GM06990 (cell line): Measurements from ENCODE around the gene DNAJC19.

Source experiments
- DNase-seq: peaks from one replicate; pipeline ENCODE4 v3.0.0-alpha.2; 2011; ENCODE audit not compliant: insufficient read length; ENCODE audit errors: extremely low read depth
- H3K27me3 ChIP-seq: replicated peaks from 2 replicates; pipeline ENCODE4 v1.6.0; 2011; ENCODE audit warnings: low read length; ENCODE audit not compliant: control insufficient read depth, insufficient read depth
- H3K36me3 ChIP-seq: 2 replicates; pipeline ENCODE4 v1.5.1; 2011; ENCODE audit warnings: low read length; ENCODE audit not compliant: control insufficient read depth, insufficient read depth
- H3K4me3 ChIP-seq: replicated peaks from 2 replicates; pipeline ENCODE4 v1.5.1; 2011; ENCODE audit warnings: low read depth, mild to moderate bottlenecking, control low read depth, low read length
- TF ChIP-seq, protein P1 (sequence below): IDR thresholded peaks from 2 replicates; pipeline ENCODE4 v1.5.1; 2011; ENCODE audit warnings: low read length, control low read depth, mild to moderate bottlenecking, inconsistent platforms; ENCODE audit not compliant: insufficient read depth, poor library complexity, severe bottlenecking

Gene DNAJC19

DNA sequence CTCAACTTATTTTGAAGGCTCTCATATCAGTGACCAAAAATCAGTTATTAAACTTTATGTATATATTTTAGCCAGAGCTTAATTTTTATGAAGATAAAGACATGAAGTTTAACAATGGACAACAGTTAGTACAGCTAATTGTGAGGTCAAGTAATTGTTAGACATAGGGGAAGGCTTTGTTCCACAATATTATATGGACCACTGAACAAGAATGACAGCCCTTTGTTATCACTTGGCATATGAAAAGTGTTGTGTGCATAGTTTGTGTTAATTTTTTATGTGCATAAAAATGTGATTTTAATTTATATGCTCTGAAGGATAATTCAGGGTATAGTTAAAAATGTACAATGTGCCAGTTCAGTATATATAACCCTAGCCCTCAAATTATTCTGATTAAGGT lies 12.0 kb downstream of the DNAJC19 start:
- no peak for DNase-seq
- no peak overlapping the region for H3K4me3 ChIP-seq
- TF ChIP-seq, protein P1, sequence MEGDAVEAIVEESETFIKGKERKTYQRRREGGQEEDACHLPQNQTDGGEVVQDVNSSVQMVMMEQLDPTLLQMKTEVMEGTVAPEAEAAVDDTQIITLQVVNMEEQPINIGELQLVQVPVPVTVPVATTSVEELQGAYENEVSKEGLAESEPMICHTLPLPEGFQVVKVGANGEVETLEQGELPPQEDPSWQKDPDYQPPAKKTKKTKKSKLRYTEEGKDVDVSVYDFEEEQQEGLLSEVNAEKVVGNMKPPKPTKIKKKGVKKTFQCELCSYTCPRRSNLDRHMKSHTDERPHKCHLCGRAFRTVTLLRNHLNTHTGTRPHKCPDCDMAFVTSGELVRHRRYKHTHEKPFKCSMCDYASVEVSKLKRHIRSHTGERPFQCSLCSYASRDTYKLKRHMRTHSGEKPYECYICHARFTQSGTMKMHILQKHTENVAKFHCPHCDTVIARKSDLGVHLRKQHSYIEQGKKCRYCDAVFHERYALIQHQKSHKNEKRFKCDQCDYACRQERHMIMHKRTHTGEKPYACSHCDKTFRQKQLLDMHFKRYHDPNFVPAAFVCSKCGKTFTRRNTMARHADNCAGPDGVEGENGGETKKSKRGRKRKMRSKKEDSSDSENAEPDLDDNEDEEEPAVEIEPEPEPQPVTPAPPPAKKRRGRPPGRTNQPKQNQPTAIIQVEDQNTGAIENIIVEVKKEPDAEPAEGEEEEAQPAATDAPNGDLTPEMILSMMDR = no peak
- H3K36me3 ChIP-seq = no peaks in the 10 kb centered on the region; the same call in 1 of the 2 replicates
- no peaks in the 10 kb centered on the region for H3K27me3 ChIP-seq

DNA sequence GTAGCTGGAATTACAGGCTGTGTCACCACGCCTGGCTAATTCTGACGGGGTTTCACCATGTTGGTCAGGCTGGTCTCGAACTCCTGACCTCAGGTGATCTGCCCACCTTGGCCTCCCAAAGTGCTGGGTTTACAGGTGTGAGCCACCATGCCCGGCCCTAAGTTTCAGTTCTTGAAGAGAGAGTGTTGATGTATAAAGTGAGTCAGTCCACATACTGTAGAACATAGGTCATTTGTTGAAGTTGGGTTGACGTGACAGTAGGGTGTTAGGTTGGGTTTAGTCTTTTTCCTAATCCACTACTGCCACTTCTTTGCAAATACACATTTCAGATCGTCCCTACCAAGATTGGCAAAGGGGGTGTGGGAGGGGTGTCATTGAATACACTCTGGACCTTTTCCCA lies 15.2 kb downstream of the DNAJC19 start:
- TF ChIP-seq, protein P1 = no peak
- H3K4me3 ChIP-seq = no peak overlapping the region
- no peaks in the 10 kb centered on the region for H3K27me3 ChIP-seq
- H3K36me3 ChIP-seq = no peaks in the 10 kb centered on the region
- DNase-seq = no peak

DNA sequence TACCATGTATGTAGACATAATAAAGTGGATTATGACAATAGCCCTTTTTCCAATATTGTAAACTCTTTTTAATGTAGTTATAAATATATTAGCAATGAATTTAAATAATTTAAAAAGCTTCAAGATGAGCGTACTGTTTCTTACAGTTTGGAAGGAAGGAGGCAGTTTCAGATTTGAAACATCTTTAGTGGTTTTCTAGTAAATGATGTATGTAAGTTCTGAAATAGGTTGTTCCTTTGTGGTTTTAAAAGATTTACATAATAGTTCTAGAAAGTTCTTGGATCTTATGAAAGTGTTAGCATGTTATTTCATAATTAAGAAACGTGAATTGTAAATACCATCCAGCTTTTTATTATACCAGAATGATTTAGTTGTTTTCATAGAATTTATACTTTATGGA lies 16.0 kb downstream of the DNAJC19 start:
- Histone ChIP-seq H3K36me3 (no peaks in the 10 kb centered on the region; the same call in 1 of the 2 replicates), H3K27me3 (no peaks in the 10 kb centered on the region), H3K4me3 (no peak overlapping the region)
- TF ChIP-seq, protein P1 = no peak
- no peak for DNase-seq

DNA sequence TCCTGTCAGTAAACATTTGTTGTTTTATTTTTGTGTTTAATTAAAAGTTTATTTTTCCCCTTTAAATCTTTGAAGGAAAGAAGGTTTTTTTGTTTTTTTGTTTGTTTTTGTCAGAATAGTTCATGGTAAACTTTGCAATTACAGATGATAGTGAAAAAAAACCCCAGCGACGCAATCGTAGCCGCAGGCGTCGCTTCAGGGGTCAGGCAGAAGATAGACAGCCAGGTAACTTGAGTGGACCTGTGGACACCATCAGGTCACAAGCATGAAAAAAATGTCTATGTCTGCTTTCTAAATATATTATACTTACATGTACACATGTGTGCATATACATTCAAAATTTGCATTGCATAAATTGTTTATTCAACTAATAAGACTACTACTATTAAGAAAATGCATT lies 18.6 kb downstream of the DNAJC19 start:
- no peaks in the 10 kb centered on the region for H3K27me3 ChIP-seq
- no peak overlapping the region for H3K4me3 ChIP-seq
- H3K36me3 ChIP-seq = no peaks in the 10 kb centered on the region; the same call in none of the 2 replicates
- TF ChIP-seq, protein P1 = no peak
- DNase-seq = no peak

DNA sequence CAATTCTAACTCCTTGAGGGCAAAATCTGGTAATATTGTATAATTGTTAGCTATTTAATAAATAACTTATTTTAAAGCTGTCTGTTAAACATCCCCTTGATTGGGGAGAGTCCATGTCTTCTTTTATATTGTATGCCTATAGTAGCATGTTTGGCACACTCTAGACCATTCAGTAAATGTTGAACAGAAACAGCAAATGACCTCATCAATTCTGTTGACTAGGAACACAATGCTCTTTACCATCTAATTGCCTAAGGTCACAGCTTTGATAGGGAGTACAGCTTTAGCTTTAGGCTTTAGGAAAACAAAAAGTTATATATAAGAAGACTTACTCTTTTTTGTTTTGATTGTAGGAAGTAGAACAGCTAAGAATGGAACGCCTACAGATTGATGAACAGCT lies 27.0 kb downstream of the DNAJC19 start:
- TF ChIP-seq, protein P1 = no peak
- H3K36me3 ChIP-seq = peaks cover 5% of the 10 kb centered on the region
- DNase-seq = no peak
- no peaks in the 10 kb centered on the region for H3K27me3 ChIP-seq
- no peak overlapping the region for H3K4me3 ChIP-seq

DNA sequence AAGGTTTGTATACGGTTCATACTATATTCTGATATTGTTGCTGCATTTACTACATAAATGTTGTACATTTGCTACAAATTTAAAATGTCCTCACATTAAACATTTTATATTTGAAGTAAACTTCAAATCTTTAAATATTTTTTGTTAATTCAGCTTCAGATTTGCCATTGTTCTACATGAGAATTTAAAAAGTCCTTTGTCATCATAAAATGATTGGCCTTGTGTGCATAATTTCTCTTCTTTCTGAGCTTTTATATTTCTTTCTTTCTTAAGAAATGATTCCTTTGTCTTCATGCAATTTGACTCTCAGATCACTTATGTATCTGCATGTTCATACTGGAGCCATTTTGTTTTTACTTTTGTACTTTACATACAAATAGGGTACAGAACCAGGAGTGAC lies 28.0 kb downstream of the DNAJC19 start:
- no peak overlapping the region for H3K4me3 ChIP-seq
- peaks cover 5% of the 10 kb centered on the region for H3K36me3 ChIP-seq
- H3K27me3 ChIP-seq = no peaks in the 10 kb centered on the region
- TF ChIP-seq, protein P1 = no peak
- DNase-seq = no peak
